KBM-7 (cell line): ENCODE results near the gene RPS17.
"Not testable (repeated sequence)": the region's sequence is repeated elsewhere in the genome, so short reads cannot be mapped to it uniquely, and the experiment has no call there.

Experiments
- DNase-seq: peaks from one replicate; pipeline ENCODE4 v3.0.0-alpha.2; 2015
- in situ Hi-C: fragments of 300-500 bp; cut with MboI; formaldehyde crosslinking; loops from 2 replicates; pipeline ENCODE4 v1.14.3; 2020; ENCODE audit warnings: low sequenced_read_pairs, low pct_unique_long_range_greater_than_20kb, mixed read lengths

The RPS17 gene

GRCh38 chr15:82551646-82552247 lies 11.5 kb upstream of the RPS17 start:
- in situ Hi-C loops = no loop called here
- no peak for DNase-seq

DNA sequence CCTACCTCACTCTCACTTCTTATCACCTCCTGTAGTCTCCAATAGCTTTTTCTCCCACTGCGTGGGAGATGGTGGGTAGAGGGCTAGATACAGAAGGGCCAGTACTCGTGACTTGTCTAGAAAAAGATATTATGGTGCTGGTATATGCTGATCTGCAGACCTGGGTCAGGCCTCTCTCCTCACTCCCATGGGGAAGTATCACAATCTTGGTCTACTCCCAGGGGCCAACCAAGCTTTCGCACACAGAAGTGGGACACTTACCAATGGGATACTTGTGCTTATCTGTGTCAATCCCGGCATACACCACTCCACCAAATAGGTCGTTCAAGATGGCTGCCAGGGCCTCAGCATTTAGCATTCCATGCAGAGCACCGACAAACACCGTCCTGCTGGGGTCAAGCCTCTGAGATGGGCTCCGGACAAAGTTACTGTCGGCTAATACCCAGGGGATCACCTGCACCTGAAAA lies 9.0 kb upstream of the RPS17 start:
- in situ Hi-C loops = no loop called here
- DNase-seq = no peak

DNA sequence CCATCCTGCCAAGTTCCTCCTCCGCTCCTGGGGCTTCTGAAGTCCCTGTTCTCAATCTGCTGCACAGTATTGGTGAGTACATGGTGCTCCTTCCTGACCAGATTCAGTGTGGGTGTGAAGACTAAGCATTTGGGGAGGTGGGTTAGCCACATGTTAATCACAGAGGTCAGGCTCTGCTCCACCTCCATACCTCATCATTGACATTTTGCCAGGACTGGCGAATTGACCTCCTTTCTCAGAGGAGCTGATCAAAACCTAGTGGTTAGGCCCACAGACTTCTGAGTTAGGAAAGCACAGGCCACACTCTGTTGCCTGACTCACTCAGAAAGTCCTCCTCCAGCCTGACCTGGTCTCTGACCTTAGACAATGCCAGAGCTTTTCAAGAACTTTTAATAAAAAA lies 8.4 kb upstream of the RPS17 start:
- DNase-seq = no peak
- in situ Hi-C loops = no loop called here

DNA sequence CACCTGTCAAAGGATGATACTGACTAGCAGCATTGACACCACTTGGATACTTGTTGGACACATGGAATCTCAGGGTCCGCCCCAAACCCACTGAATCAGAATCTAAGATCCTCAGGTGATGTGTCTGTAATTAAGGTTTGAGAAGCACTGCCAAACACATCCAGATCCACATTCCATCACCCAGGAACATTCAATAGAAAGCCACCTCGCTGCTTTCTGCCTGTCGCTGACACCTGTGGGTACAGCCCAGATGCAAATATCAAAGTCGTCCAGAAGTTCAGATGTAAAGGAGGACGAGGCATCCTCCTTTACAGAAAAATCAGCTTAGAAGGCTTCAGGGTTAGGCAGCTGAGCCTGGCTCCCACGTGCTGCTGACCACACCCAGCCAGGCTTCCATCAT lies 5.2 kb upstream of the RPS17 start:
- no peak for DNase-seq
- in situ Hi-C loops = no loop called here

DNA sequence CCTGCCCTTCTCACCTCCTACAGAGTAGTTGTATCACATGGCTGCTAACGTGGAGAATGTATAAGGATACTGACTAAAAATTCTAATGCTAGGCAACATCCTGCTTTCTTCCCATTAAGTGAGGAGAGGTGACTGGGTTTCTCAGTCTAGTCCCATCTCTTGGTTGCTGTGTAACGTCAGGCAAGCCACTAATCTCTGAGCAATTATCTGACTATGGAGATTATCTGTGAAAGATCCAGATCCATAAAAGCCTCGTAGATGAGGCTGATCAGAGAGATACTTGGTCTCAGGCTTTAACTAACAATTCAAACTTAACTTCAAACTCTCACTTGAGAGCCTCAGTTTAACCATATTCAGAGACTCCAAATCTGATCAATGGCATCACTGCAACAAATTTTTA lies 4.7 kb upstream of the RPS17 start:
- in situ Hi-C loops = no loop called here
- DNase-seq = no peak

GRCh38 chr15:82544431-82544830 lies 4.2 kb upstream of the RPS17 start:
- no peak for DNase-seq
- in situ Hi-C loops = no loop called here

DNA sequence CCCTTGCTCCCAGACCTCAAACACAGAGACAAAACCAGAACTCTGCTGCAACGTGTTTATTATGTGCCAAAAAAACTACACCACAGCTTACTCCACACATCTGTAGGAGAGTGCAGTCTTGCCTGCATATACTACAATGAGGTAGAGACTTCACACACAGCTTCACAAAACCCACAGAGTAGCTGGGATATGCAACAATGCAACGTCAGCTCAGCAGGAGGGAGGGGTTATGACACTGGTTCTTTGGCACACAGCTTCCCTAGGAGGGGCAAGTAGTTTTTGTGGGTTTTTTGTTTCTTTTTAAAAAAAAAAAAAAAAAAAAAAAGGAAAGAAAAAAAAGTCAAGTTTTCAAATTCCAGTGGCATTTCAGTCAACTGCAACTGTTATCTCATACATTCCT lies 2.9 kb upstream of the RPS17 start:
- peak; percentile 62 for DNase-seq
- in situ Hi-C loops = no loop called here

GRCh38 chr15:82540984-82541431 lies 751 bp upstream of the RPS17 start:
- no peak for DNase-seq

DNA sequence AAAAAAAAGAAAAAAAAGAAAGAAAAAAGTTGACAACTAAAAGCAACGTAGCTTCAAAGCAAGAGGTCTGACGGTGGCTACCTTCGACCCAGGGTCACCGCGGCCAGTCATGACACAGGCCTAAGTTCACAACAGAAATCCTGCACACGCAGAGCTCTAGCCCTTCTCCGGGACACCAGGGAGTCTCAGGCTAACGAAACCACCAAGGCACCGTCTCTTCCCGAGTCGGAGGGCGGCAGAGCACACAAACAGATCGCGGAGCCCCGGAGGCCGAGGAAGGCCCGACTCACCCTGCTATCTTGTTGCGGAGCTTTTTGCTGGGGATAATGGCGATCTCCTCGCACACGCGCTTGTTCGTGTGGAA lies 584 bp downstream of the RPS17 start:
- in situ Hi-C loops = no loop called here
- no peak for DNase-seq

More at GRCh38 chr15:82540984-82541431, 751 bp upstream of the RPS17 start:
- in situ Hi-C loops = no loop called here

GRCh38 chr15:82538961-82539690 lies 1.1 kb downstream of the RPS17 start:
- DNase-seq = peak; percentile 44
- in situ Hi-C loops = no loop called here

DNA sequence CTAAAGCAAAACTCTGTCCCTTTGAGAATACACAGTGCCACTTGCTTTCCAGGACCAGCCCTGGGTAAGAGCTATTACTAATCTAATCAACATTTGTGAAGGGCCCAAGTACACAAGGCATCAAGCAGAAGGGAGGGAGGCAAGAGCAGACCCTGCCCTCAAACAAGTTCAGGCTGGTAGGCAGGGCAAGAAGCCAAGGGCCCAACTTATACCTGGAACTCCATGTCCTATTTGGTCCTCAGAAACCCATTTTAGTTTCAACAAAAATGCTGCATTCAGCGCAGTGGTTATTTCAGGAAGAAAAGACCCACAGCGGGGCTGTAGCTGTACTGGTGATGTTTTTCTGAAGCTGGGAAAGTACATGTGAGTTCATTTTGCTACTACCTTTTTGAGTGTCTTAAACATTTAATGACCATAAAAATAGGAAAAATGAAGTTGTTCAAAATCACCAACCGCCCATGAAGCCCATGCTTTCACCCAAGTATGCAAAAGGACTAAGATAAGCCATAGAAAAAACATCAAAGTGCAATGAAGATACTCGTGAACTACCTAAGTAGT lies 2.8 kb downstream of the RPS17 start:
- no peak for DNase-seq
- in situ Hi-C loops = no loop called here

DNA sequence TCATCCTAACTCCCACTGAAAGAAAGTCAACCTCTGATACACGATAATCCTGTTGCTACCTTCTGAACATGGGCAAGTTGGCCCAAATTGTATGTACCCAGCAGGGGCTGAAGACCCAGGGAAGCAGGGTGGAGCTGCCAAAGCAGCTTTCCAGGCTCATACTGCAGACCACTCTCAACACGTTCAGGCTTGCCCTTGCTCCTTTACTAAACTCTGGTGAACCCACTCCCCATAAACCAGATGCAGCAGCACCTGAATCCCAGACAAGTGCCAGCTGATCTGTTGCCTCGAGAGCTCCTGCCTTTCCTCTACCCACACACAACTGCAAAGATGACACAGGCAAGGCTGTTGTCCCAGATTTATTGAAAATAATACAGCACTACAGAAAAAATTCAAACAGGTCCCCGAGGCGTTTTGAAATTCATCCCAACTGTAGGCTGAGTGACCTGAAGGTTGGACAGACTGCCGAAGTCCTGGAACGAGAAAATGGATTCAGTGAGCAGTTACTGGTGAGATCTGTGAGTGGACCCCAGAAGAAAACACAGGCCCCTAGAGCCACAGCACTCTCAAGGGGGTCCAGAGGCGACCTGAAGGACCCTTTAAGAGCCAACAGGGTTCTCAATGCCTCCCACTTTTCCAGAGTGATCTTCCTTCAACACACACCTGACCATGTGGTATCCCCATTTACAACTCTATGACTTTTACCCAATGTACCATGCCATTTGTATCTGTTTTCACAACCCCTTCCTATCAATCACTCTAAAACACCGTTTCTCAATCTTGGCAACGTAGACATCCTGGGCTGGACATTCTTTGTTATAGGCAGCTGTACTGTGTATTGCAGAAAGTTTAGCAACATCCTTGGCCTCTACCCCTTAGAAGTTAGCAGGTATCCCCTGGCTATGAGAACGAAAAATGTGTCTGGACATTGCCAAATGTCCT lies 3.6 kb downstream of the RPS17 start:
- DNase-seq = no peak
- in situ Hi-C loops = no loop called here

GRCh38 chr15:82535566-82536408 lies 4.5 kb downstream of the RPS17 start:
- DNase-seq = peak; percentile 56
- in situ Hi-C loops = no loop called here

GRCh38 chr15:82535151-82535550 lies 5.1 kb downstream of the RPS17 start:
- in situ Hi-C loops, DNase-seq: not testable (repeated sequence)

DNA sequence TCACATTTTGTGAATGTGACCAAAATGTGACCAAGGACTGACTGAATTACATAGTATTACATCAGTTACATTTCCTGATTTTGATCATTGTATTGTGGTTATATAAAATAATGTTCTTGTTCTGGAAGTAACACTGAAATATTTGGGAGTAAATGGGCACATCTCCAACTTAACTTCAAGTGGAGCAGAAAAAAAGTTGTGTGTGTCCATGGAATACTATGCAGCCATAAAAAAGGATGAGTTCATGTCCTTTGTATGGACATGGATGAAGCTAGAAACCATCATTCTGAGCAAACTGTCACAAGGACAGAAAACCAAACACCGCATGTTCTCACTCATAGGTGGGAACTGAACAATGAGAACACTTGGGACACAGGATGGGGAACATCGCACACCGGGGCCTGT lies 5.8 kb downstream of the RPS17 start:
- peak; percentile 52 for DNase-seq
- in situ Hi-C loops = not testable (repeated sequence)

DNA sequence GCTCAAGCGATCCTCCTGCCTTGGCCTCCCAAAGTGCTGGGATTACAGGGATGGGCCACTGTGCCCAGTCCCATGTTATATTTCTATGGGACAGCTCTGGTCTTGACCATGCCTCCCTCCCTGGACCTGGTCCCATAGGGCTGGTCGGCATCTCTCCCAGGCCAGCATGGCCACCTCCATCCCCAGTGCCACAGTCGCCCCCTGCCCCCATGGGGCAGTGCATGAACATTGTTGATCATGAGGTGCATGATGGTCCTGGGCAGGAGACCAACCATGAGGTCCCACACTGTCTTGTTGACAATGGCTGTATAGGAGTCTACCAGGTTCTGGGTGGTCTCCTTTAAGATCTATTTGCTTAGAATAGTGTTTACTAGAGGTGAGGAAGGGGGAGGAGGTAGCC lies 6.5 kb downstream of the RPS17 start:
- no peak for DNase-seq
- in situ Hi-C loops = no loop called here

DNA sequence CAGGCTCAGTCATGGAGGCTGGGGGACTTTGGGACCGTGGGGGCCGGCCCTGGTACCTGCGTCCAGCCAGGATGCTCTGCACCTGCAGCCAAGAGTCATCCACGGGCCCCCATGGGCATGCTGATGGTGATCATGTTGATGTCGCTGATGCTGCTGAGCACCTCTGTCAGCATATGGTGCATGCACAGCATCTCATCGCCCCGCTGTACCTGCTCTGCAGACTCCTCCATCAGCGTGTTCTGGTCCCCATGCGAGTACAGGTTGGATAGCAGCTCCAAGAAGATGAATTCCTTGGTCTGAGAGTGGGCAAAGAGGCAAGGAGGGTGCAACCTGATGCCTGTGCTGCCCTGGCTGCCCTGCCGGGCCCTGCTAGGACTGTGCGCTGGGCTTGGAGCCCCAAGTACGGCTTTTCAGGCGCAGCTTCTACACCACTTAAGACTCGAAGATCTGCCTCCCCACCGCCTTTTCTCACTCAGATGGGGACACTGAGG lies 7.2 kb downstream of the RPS17 start:
- in situ Hi-C loops = no loop called here
- DNase-seq = peak; percentile 15

DNA sequence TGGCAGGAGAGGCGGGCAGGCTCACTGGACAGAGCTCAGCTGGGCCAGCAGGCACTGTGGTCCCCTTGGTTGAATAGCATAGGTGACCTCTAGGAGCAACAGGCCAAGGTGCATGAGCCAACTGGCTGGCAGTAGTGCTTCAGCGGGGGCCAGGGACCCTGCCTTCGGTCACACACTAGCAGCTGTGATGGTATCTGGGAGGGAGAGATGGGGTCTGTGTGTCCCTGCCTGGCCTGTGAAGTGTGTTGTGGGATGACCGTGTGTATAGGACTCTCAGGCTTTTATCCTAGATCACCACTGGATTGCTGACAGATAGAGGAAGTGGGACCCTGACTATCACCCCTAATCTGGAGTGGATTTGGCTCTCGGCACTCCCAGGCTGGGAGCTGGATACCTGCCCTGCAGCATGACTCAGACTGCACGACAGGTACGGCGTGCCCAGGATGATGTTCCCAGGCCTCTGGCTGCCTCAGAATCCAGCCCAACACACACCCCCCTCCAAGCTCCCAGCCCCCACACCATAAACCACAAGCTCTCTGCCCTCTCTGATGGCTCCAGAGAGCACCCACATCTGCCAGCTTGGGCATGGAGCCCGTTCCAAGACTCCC lies 7.8 kb downstream of the RPS17 start:
- no peak for DNase-seq
- in situ Hi-C loops = no loop called here
